Erythroblast (primary cell): Measurements from ENCODE around the gene TET1.

Experiments
- GATA1 ChIP-seq: IDR thresholded peaks from 2 replicates; pipeline ENCODE4 v1.6.1; 2011; ENCODE audit warnings: low read depth, mild to moderate bottlenecking, control low read depth, low read length, moderate library complexity
- POLR2A ChIP-seq: IDR thresholded peaks from 2 replicates; pipeline ENCODE4 v1.6.1; 2011; ENCODE audit warnings: mild to moderate bottlenecking, low read length

- TF ChIP-seq POLR2A (no peak), GATA1 (no peak)
Measured at GRCh38 chr10:68574051-68574450, 13.9 kb downstream of the TET1 start.
